ENCODE data around the gene GIT2.
A peak's percentile ranks its signal among the peaks of the same experiment; 100 is the strongest.

Gene GIT2

DNA sequence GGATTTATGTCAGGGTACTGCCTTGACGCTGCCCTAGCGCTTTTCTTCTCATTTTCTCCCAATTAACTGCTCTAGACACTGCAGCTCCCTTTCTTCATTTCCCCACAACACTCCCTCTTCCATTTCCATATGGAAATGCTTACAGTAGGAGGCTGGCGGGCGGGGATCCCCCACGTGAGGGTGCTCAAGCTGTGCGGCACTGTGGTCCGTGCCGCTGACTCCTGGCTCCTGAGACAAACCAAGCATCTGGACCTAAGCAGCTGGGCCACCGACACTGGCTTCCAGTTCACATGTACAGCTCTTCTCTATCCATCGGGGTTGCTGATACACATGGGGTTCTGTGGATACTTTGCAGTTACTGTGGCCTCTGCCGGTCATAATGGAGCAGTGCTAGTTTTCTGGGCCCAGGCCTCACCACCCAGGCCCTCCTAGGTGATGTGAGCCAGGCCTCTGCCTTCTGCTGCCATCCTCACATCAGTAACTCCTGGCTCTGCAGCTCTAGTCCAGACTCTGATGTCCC is 75.8 kb downstream of the GIT2 start:
- Histone ChIP-seq H2AFZ (ENCODE audit: insufficient read depth, low read length, poor library complexity) (no peak overlapping the region), H3K23ac (ENCODE audit: low read length) (no peak overlapping the region), H3K27ac (ENCODE audit: low read depth, low read length) (no peak overlapping the region), H3K4me3 (ENCODE audit: low read depth, low read length) (no peak overlapping the region), H2BK5ac (ENCODE audit: low read depth, low read length, poor library complexity) (no peak overlapping the region), H4K91ac (ENCODE audit: low read depth, low read length) (no peak overlapping the region), H3K18ac (ENCODE audit: low read length) (no peak overlapping the region), H3K79me1 (ENCODE audit: low read length) (no peaks in the 10 kb centered on the region), H3K36me3 (ENCODE audit: control insufficient read depth in 1 of 2, insufficient read depth in 2 of 2, low read length in 2 of 2) (peaks cover 15 to 19% of the 10 kb centered on the region in 2 experiments), H3K4me1 (ENCODE audit: control insufficient read depth in 1 of 2, insufficient read depth in 2 of 2, low read length in 2 of 2) (no peaks in the 10 kb centered on the region), H3K4ac (ENCODE audit: low read depth, low read length) (no peak overlapping the region), H3K14ac (ENCODE audit: low read length) (no peak overlapping the region), H3K9me3 (ENCODE audit: insufficient read depth, low read depth, low read length) (no peaks in the 10 kb centered on the region), H3K4me2 (ENCODE audit: low read length) (no peak overlapping the region), H3K9ac (ENCODE audit: low read length) (peak overlapping the region; percentile 30), H3K79me2 (ENCODE audit: control insufficient read depth, insufficient read depth, low read length, poor library complexity) (no peaks in the 10 kb centered on the region), H4K8ac (ENCODE audit: low read depth, low read length) (no peak overlapping the region), H2BK120ac (ENCODE audit: insufficient read depth, low read length, poor library complexity) (no peak overlapping the region), H4K12ac (ENCODE audit: low read depth, low read length) (no peak overlapping the region), H3K27me3 (ENCODE audit: insufficient read depth, low read length) (no peaks in the 10 kb centered on the region), H2BK12ac (ENCODE audit: low read length) (no peak overlapping the region), H2AK5ac (ENCODE audit: low read length) (no peak overlapping the region)
- DNase-seq, result no peak
- no CpG with 5 or more reads among the region's 11 CpGs for WGBS (ENCODE audit: extremely low coverage, insufficient coverage, insufficient read length)

DNA sequence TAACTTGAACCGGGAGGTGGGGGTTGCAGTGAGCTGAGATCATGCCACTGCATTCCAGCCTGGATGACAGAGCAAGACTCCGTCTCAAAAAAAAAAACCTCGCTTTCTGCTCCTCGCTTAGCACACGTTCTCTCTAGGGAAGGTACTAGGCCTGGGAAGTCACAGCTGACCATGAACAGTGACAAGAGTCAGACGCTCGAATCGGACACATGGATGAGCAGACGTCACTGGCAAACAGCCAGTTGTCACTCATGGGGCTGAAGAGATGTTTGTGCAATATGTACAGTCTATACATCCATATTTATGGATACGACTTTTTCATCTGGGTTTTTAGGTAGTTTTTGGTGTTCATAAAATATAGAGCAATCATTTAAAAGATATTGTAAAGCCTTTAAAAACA is 76.7 kb downstream of the GIT2 start:
- H3K27ac ChIP-seq (ENCODE audit: low read depth, low read length), result no peak overlapping the region
- H2BK12ac ChIP-seq (ENCODE audit: low read length), result no peak overlapping the region
- no peak overlapping the region for H3K18ac ChIP-seq (ENCODE audit: low read length)
- no peak overlapping the region for H4K8ac ChIP-seq (ENCODE audit: low read depth, low read length)
- no peak overlapping the region for H2BK5ac ChIP-seq (ENCODE audit: low read depth, low read length, poor library complexity)
- no peaks in the 10 kb centered on the region for H3K79me1 ChIP-seq (ENCODE audit: low read length)
- H4K12ac ChIP-seq (ENCODE audit: low read depth, low read length), result no peak overlapping the region
- H3K4me1 ChIP-seq (ENCODE audit: control insufficient read depth in 1 of 2, insufficient read depth in 2 of 2, low read length in 2 of 2), result no peaks in the 10 kb centered on the region
- no peak overlapping the region for H2BK120ac ChIP-seq (ENCODE audit: insufficient read depth, low read length, poor library complexity)
- H4K91ac ChIP-seq (ENCODE audit: low read depth, low read length), result no peak overlapping the region
- no peak overlapping the region for H2AFZ ChIP-seq (ENCODE audit: insufficient read depth, low read length, poor library complexity)
- peaks cover 24 to 28% of the 10 kb centered on the region in 2 experiments for H3K36me3 ChIP-seq (ENCODE audit: control insufficient read depth in 1 of 2, insufficient read depth in 2 of 2, low read length in 2 of 2)
- H3K4me3 ChIP-seq (ENCODE audit: low read depth, low read length), result no peak overlapping the region
- no peak overlapping the region for H3K4me2 ChIP-seq (ENCODE audit: low read length)
- WGBS (ENCODE audit: extremely low coverage, insufficient coverage, insufficient read length), result no CpG with 5 or more reads among the region's 10 CpGs
- H3K79me2 ChIP-seq (ENCODE audit: control insufficient read depth, insufficient read depth, low read length, poor library complexity), result no peaks in the 10 kb centered on the region
- no peaks in the 10 kb centered on the region for H3K27me3 ChIP-seq (ENCODE audit: insufficient read depth, low read length)
- H2AK5ac ChIP-seq (ENCODE audit: low read length), result no peak overlapping the region
- no peak overlapping the region for H3K23ac ChIP-seq (ENCODE audit: low read length)
- no peak overlapping the region for H3K9ac ChIP-seq (ENCODE audit: low read length)
- DNase-seq, result no peak
- no peak overlapping the region for H3K14ac ChIP-seq (ENCODE audit: low read length)
- H3K4ac ChIP-seq (ENCODE audit: low read depth, low read length), result no peak overlapping the region
- no peaks in the 10 kb centered on the region for H3K9me3 ChIP-seq (ENCODE audit: insufficient read depth, low read depth, low read length)

DNA sequence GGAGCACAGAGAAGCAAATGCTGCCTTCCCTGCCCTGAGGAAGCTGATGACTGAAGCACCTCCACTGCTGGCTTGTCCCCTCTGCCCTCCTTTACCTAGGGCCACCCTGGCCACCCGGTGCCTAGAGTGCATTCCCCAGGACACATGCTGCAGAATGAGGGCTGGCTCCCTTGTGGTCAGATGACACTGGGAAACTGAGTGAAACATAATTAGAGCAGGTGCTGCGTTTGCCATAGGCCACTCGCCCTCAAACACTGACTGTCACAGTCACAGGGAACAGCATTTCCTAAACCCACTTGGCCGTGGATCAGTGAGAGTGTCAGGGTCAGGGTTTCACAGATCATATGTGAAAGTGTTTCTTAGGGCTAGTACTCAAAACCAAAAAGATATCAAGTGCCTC is 80.1 kb downstream of the GIT2 start:
- no CpG with 5 or more reads among the region's 4 CpGs for WGBS (ENCODE audit: extremely low coverage, insufficient coverage, insufficient read length)
- Histone ChIP-seq H2BK120ac (ENCODE audit: insufficient read depth, low read length, poor library complexity) (no peak overlapping the region), H3K36me3 (ENCODE audit: control insufficient read depth in 1 of 2, insufficient read depth in 2 of 2, low read length in 2 of 2) (peaks cover 32 to 44% of the 10 kb centered on the region in 2 experiments), H4K8ac (ENCODE audit: low read depth, low read length) (no peak overlapping the region), H2BK5ac (ENCODE audit: low read depth, low read length, poor library complexity) (no peak overlapping the region), H3K23ac (ENCODE audit: low read length) (no peak overlapping the region), H2AFZ (ENCODE audit: insufficient read depth, low read length, poor library complexity) (no peak overlapping the region), H3K4ac (ENCODE audit: low read depth, low read length) (no peak overlapping the region), H3K9ac (ENCODE audit: low read length) (no peak overlapping the region), H3K79me1 (ENCODE audit: low read length) (no peaks in the 10 kb centered on the region), H3K14ac (ENCODE audit: low read length) (no peak overlapping the region), H3K27me3 (ENCODE audit: insufficient read depth, low read length) (no peaks in the 10 kb centered on the region), H4K91ac (ENCODE audit: low read depth, low read length) (no peak overlapping the region), H3K4me1 (ENCODE audit: control insufficient read depth in 1 of 2, insufficient read depth in 2 of 2, low read length in 2 of 2) (no peaks in the 10 kb centered on the region), H3K27ac (ENCODE audit: low read depth, low read length) (no peak overlapping the region), H2BK12ac (ENCODE audit: low read length) (no peak overlapping the region), H3K9me3 (ENCODE audit: insufficient read depth, low read depth, low read length) (no peaks in the 10 kb centered on the region), H3K4me2 (ENCODE audit: low read length) (no peak overlapping the region), H3K18ac (ENCODE audit: low read length) (no peak overlapping the region), H4K12ac (ENCODE audit: low read depth, low read length) (no peak overlapping the region), H3K79me2 (ENCODE audit: control insufficient read depth, insufficient read depth, low read length, poor library complexity) (no peaks in the 10 kb centered on the region), H3K4me3 (ENCODE audit: low read depth, low read length) (peak overlapping the region; percentile 8), H2AK5ac (ENCODE audit: low read length) (no peak overlapping the region)
- no peak for DNase-seq

DNA sequence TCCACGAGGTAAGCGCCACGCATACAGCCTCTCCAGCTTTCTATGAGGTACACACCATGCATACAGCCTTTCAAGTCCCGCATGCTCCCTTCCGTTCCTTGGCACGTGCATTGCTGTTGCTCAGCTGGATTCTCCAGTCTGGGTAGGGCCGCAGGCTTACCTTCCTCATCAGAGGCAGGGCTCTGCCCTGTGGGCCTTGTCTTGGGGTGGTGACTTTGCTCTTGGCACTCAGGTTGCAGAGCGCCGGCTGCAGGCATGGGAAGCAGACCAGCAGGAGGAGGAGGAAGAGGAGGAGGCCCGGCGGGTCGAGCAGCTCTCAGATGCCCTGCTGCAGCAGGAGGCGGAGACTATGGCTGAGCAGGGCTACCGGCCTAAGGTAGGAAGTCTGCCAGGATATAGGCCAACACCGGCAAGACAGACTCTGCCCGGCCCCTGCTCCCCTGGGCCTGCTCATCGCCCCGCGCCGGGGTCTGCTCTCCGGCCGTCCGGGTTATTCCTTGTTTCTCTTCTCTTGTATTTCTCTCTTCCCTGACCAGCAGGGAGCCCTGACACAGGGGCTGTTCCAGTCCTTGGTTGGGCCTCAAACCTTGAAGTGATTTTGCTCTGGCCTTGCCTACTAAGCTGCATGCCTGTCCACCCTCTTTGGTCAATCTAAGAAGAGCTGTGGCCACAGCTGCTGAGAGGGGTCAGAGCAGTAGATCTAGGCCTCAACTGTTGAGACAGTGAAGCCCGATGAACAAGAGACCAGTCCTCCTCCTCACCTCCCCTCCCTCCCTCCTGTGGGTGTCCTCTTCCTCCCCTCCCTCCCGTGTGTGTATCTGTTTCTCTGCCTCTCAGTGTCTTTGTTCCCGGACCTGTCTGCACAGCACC is 80.8 kb downstream of the GIT2 start:
- H3K79me2 ChIP-seq (ENCODE audit: control insufficient read depth, insufficient read depth, low read length, poor library complexity), result no peaks in the 10 kb centered on the region
- H3K23ac ChIP-seq (ENCODE audit: low read length), result no peak overlapping the region
- H3K36me3 ChIP-seq (ENCODE audit: control insufficient read depth in 1 of 2, insufficient read depth in 2 of 2, low read length in 2 of 2), result peaks cover 36 to 46% of the 10 kb centered on the region in 2 experiments
- no peaks in the 10 kb centered on the region for H3K27me3 ChIP-seq (ENCODE audit: insufficient read depth, low read length)
- H4K91ac ChIP-seq (ENCODE audit: low read depth, low read length), result no peak overlapping the region
- no peak overlapping the region for H4K12ac ChIP-seq (ENCODE audit: low read depth, low read length)
- H3K4ac ChIP-seq (ENCODE audit: low read depth, low read length), result no peak overlapping the region
- no peak overlapping the region for H3K4me3 ChIP-seq (ENCODE audit: low read depth, low read length)
- no peak overlapping the region for H4K8ac ChIP-seq (ENCODE audit: low read depth, low read length)
- no CpG with 5 or more reads among the region's 26 CpGs for WGBS (ENCODE audit: extremely low coverage, insufficient coverage, insufficient read length)
- no peak overlapping the region for H3K4me2 ChIP-seq (ENCODE audit: low read length)
- H2BK5ac ChIP-seq (ENCODE audit: low read depth, low read length, poor library complexity), result no peak overlapping the region
- H3K18ac ChIP-seq (ENCODE audit: low read length), result no peak overlapping the region
- no peaks in the 10 kb centered on the region for H3K9me3 ChIP-seq (ENCODE audit: insufficient read depth, low read depth, low read length)
- no peak overlapping the region for H3K14ac ChIP-seq (ENCODE audit: low read length)
- no peak overlapping the region for H2AK5ac ChIP-seq (ENCODE audit: low read length)
- H3K27ac ChIP-seq (ENCODE audit: low read depth, low read length), result no peak overlapping the region
- H3K4me1 ChIP-seq (ENCODE audit: control insufficient read depth in 1 of 2, insufficient read depth in 2 of 2, low read length in 2 of 2), result no peaks in the 10 kb centered on the region
- H3K9ac ChIP-seq (ENCODE audit: low read length), result no peak overlapping the region
- no peak overlapping the region for H2AFZ ChIP-seq (ENCODE audit: insufficient read depth, low read length, poor library complexity)
- no peak overlapping the region for H2BK120ac ChIP-seq (ENCODE audit: insufficient read depth, low read length, poor library complexity)
- no peak overlapping the region for H2BK12ac ChIP-seq (ENCODE audit: low read length)
- H3K79me1 ChIP-seq (ENCODE audit: low read length), result no peaks in the 10 kb centered on the region
- peak; percentile 24 to 60 for DNase-seq
